HepG2 (cell line): ENCODE measurements around the gene SELENOS.

Source experiments
- BRCA1 ChIP-seq: sonication (generic); formaldehyde crosslinking; IDR thresholded peaks from 2 replicates; pipeline ENCODE4 v1.4.0; 2020; ENCODE audit warnings: missing genetic modification reagents
- CCAR2 ChIP-seq: fragments of 200-400 bp; formaldehyde crosslinking; optimal IDR thresholded peaks from 2 replicates; pipeline ENCODE3; 2018; ENCODE audit warnings: low read depth, mild to moderate bottlenecking, low read length, moderate library complexity
- CTCF ChIP-seq: sonication (generic); formaldehyde crosslinking; IDR thresholded peaks from 2 replicates; pipeline ENCODE4 v1.5.0; 2020; ENCODE audit warnings: mild to moderate bottlenecking, missing genetic modification reagents, moderate library complexity
- HDAC2 ChIP-seq: sonication (generic); formaldehyde crosslinking; IDR thresholded peaks from 2 replicates; pipeline ENCODE4 v1.4.0; 2020; ENCODE audit warnings: missing genetic modification reagents
- RERE ChIP-seq: IDR thresholded peaks from 2 replicates; pipeline ENCODE4 v1.6.1; 2016; ENCODE audit warnings: low read depth, missing genetic modification reagents, missing compliant biosample characterization
- YEATS4 ChIP-seq: sonication (generic); formaldehyde crosslinking; IDR thresholded peaks from 2 replicates; pipeline ENCODE4 v1.4.0; 2020; ENCODE audit warnings: missing genetic modification reagents, borderline replicate concordance

GRCh38 chr15:101262551-101262950 lies 14.7 kb downstream of the SELENOS start:
- TF ChIP-seq CTCF (CRISPR knock-in tag) = no peak
- TF ChIP-seq YEATS4 (CRISPR knock-in tag) = no peak
- TF ChIP-seq CCAR2 = no peak
- TF ChIP-seq HDAC2 = no peak
- no peak for TF ChIP-seq BRCA1 (CRISPR knock-in tag)
- TF ChIP-seq RERE (CRISPR knock-in tag) = no peak
